Activated CD4-positive, alpha-beta memory T cell treated with anti-CD3 and anti-CD28 coated beads, Interleukin-2, amount 10 ng/mL, durations not matched to agents 7 days and 5 days (primary cell): ENCODE data around the gene TBL1X. TPM values are rescaled to one million over a fixed set of nuclear protein-coding genes. Genes with fewer than 3 reads are reported as not detected.
"Not testable (repeated sequence)": the region's sequence is repeated elsewhere in the genome, so short reads cannot be mapped to it uniquely, and the experiment has no call there.

Source experiments
- CTCF ChIA-PET: fragments of 350-600 bp; sonication (Branson Sonifier 250); formaldehyde crosslinking; loops from one replicate; lab custom pipeline; 2021; ENCODE audit warnings: antibody characterized with exemption, inconsistent platforms; lab: Charles Lee
- POLR2A ChIA-PET: fragments of 350-600 bp; sonication (Branson Sonifier 250); formaldehyde crosslinking; loops from one replicate; lab custom pipeline; 2021; ENCODE audit warnings: antibody characterized with exemption; lab: Charles Lee
- DNase-seq: peaks from one replicate; pipeline ENCODE4 v3.0.0-alpha.2; 2020
- H3K27ac Mint-ChIP-seq: one replicate; pipeline ENCODE4 v1.8.0; 2021; ENCODE audit warnings: mild to moderate bottlenecking, mixed read lengths
- H3K27me3 Mint-ChIP-seq: one replicate; pipeline ENCODE4 v1.8.0; 2021; ENCODE audit warnings: mixed read lengths
- H3K36me3 Mint-ChIP-seq: one replicate; pipeline ENCODE4 v1.8.0; 2021; ENCODE audit warnings: low read depth, mixed read lengths
- H3K4me1 Mint-ChIP-seq: one replicate; pipeline ENCODE4 v1.8.0; 2021; ENCODE audit warnings: mixed read lengths
- H3K4me3 Mint-ChIP-seq: one replicate; pipeline ENCODE4 v1.8.0; 2021; ENCODE audit warnings: mild to moderate bottlenecking, mixed read lengths
- H3K9me3 Mint-ChIP-seq: one replicate; pipeline ENCODE4 v1.8.0; 2021; ENCODE audit warnings: mixed read lengths
- total RNA-seq, 2 experiments: library from RNA; stranded (reverse); gene quantifications; one replicate each; pipeline ENCODE4 v1.2.3, GENCODE V29; 2021

The TBL1X gene
- total RNA-seq, 2 experiments from 2014 or later: 39.5 to 44.0 TPM

- Mint-ChIP-seq H3K4me1 (peaks cover 21% of the 10 kb centered on the region), H3K9me3 (peaks cover 2% of the 10 kb centered on the region), H3K27me3 (no peaks in the 10 kb centered on the region), H3K27ac (no peak overlapping the region), H3K36me3 (peaks cover 9% of the 10 kb centered on the region), H3K4me3 (no peak overlapping the region)
- CTCF ChIA-PET: no interaction called here
- no peak for DNase-seq
- POLR2A ChIA-PET: no interaction called here
Measured at GRCh38 chrX:9535101-9535500, 70.2 kb downstream of the TBL1X start.

GRCh38 chrX:9536156-9536555, 71.3 kb downstream of the TBL1X start:
- CTCF ChIA-PET, H3K36me3 Mint-ChIP-seq, POLR2A ChIA-PET: not testable (repeated sequence)

GRCh38 chrX:9537781-9538180, 72.9 kb downstream of the TBL1X start:
- CTCF ChIA-PET: no interaction called here
- H3K27ac Mint-ChIP-seq: no peak overlapping the region

More at GRCh38 chrX:9536156-9536555, 71.3 kb downstream of the TBL1X start:
- H3K27me3 Mint-ChIP-seq, H3K9me3 Mint-ChIP-seq, H3K4me3 Mint-ChIP-seq, DNase-seq, H3K27ac Mint-ChIP-seq: not testable (repeated sequence)
- peaks cover 13% of the 10 kb centered on the region for H3K4me1 Mint-ChIP-seq

GRCh38 chrX:9538544-9539045, 73.7 kb downstream of the TBL1X start:
- Mint-ChIP-seq H3K27ac (no peak overlapping the region), H3K4me1 (peaks cover 11% of the 10 kb centered on the region), H3K36me3 (peaks cover 9% of the 10 kb centered on the region), H3K9me3 (peaks cover 2% of the 10 kb centered on the region), H3K4me3 (no peak overlapping the region), H3K27me3 (no peaks in the 10 kb centered on the region)
- ChIA-PET POLR2A (no interaction called here), CTCF (no interaction called here)
- DNase-seq: no peak

More at GRCh38 chrX:9537781-9538180, 72.9 kb downstream of the TBL1X start:
- POLR2A ChIA-PET: no interaction called here
- DNase-seq: no peak
- Mint-ChIP-seq H3K4me1 (peaks cover 11% of the 10 kb centered on the region), H3K27me3 (no peaks in the 10 kb centered on the region), H3K36me3 (peaks cover 9% of the 10 kb centered on the region), H3K9me3 (peaks cover 2% of the 10 kb centered on the region), H3K4me3 (no peak overlapping the region)

GRCh38 chrX:9539605-9540387, 74.9 kb downstream of the TBL1X start:
- Mint-ChIP-seq H3K27ac (no peak overlapping the region), H3K27me3 (no peaks in the 10 kb centered on the region), H3K36me3 (peaks cover 9% of the 10 kb centered on the region), H3K9me3 (peaks cover 2% of the 10 kb centered on the region), H3K4me1 (peaks cover 8% of the 10 kb centered on the region), H3K4me3 (no peak overlapping the region)
- ChIA-PET POLR2A (no interaction called here), CTCF (no interaction called here)
- no peak for DNase-seq

- POLR2A ChIA-PET: no interaction called here
- CTCF ChIA-PET: no interaction called here
- Mint-ChIP-seq H3K27me3 (no peaks in the 10 kb centered on the region), H3K9me3 (peaks cover 2% of the 10 kb centered on the region), H3K27ac (no peak overlapping the region), H3K36me3 (peaks cover 12% of the 10 kb centered on the region), H3K4me1 (peaks cover 3% of the 10 kb centered on the region), H3K4me3 (no peak overlapping the region)
- no peak for DNase-seq
Measured at GRCh38 chrX:9542106-9542760, 77.4 kb downstream of the TBL1X start.

GRCh38 chrX:9542761-9543111, 77.9 kb downstream of the TBL1X start:
- DNase-seq: no peak
- ChIA-PET CTCF (no interaction called here), POLR2A (no interaction called here)
- H3K4me3 Mint-ChIP-seq: no peak overlapping the region
- peaks cover 3% of the 10 kb centered on the region for H3K4me1 Mint-ChIP-seq
- no peak overlapping the region for H3K27ac Mint-ChIP-seq
- no peaks in the 10 kb centered on the region for H3K27me3 Mint-ChIP-seq
- H3K36me3 Mint-ChIP-seq: peaks cover 7% of the 10 kb centered on the region
- no peaks in the 10 kb centered on the region for H3K9me3 Mint-ChIP-seq

GRCh38 chrX:9555354-9555753, 90.5 kb downstream of the TBL1X start:
- no peaks in the 10 kb centered on the region for H3K9me3 Mint-ChIP-seq
- ChIA-PET POLR2A (no interaction called here), CTCF (interaction anchor here (0.6 kb wide), 1 partner anchor 156 kb away, joined by 5 read pairs; no protein-coding TSS in a partner anchor)
- H3K4me3 Mint-ChIP-seq: no peak overlapping the region
- H3K4me1 Mint-ChIP-seq: no peaks in the 10 kb centered on the region
- no peak overlapping the region for H3K27ac Mint-ChIP-seq
- no peaks in the 10 kb centered on the region for H3K27me3 Mint-ChIP-seq
- peaks cover 10% of the 10 kb centered on the region for H3K36me3 Mint-ChIP-seq
- DNase-seq: no peak

- ChIA-PET CTCF (no interaction called here), POLR2A (no interaction called here)
- Mint-ChIP-seq H3K4me3 (no peak overlapping the region), H3K27me3 (no peaks in the 10 kb centered on the region), H3K4me1 (no peaks in the 10 kb centered on the region), H3K9me3 (no peaks in the 10 kb centered on the region), H3K36me3 (peaks cover 16% of the 10 kb centered on the region), H3K27ac (no peak overlapping the region)
- DNase-seq: no peak
Measured at GRCh38 chrX:9557091-9557490, 92.2 kb downstream of the TBL1X start.

- Mint-ChIP-seq H3K36me3 (peaks cover 16% of the 10 kb centered on the region), H3K4me1 (no peaks in the 10 kb centered on the region), H3K27ac (no peak overlapping the region), H3K27me3 (no peaks in the 10 kb centered on the region), H3K4me3 (no peak overlapping the region), H3K9me3 (no peaks in the 10 kb centered on the region)
- no peak for DNase-seq
- POLR2A ChIA-PET: no interaction called here
- CTCF ChIA-PET: no interaction called here
Measured at GRCh38 chrX:9557521-9557920, 92.7 kb downstream of the TBL1X start.

- no peak overlapping the region for H3K4me3 Mint-ChIP-seq
- no peaks in the 10 kb centered on the region for H3K9me3 Mint-ChIP-seq
- H3K36me3 Mint-ChIP-seq: peaks cover 15% of the 10 kb centered on the region
- POLR2A ChIA-PET: no interaction called here
- CTCF ChIA-PET: no interaction called here
- H3K27ac Mint-ChIP-seq: no peak overlapping the region
- no peaks in the 10 kb centered on the region for H3K27me3 Mint-ChIP-seq
- DNase-seq: no peak
- H3K4me1 Mint-ChIP-seq: no peaks in the 10 kb centered on the region
Measured at GRCh38 chrX:9558615-9559014, 93.8 kb downstream of the TBL1X start.

- Mint-ChIP-seq H3K27ac (no peak overlapping the region), H3K4me3 (no peak overlapping the region), H3K4me1 (peaks cover under 1% of the 10 kb centered on the region), H3K9me3 (no peaks in the 10 kb centered on the region), H3K36me3 (peaks cover 17% of the 10 kb centered on the region), H3K27me3 (no peaks in the 10 kb centered on the region)
- ChIA-PET CTCF (no interaction called here), POLR2A (no interaction called here)
- DNase-seq: no peak
Measured at GRCh38 chrX:9560219-9560618, 95.4 kb downstream of the TBL1X start.

- H3K9me3 Mint-ChIP-seq: no peaks in the 10 kb centered on the region
- no peaks in the 10 kb centered on the region for H3K27me3 Mint-ChIP-seq
- H3K36me3 Mint-ChIP-seq: peaks cover 17% of the 10 kb centered on the region
- peaks cover 5% of the 10 kb centered on the region for H3K4me1 Mint-ChIP-seq
- ChIA-PET POLR2A (no interaction called here), CTCF (no interaction called here)
- H3K27ac Mint-ChIP-seq: no peak overlapping the region
- H3K4me3 Mint-ChIP-seq: no peak overlapping the region
- no peak for DNase-seq
Measured at GRCh38 chrX:9561199-9561598, 96.3 kb downstream of the TBL1X start.
